HUES64 (cell line): ENCODE data around the gene SPX. TPM values are rescaled to one million over a fixed set of nuclear protein-coding genes. Genes with fewer than 3 reads are reported as not detected.

Experiments used
- H3K27ac ChIP-seq: 2 replicates; pipeline ENCODE4 v1.7.0; 2013; ENCODE audit warnings: low read depth, low read length, inconsistent platforms
- H3K27me3 ChIP-seq: 2 replicates; pipeline ENCODE4 v1.6.1; 2013; ENCODE audit warnings: mild to moderate bottlenecking, low read length; ENCODE audit not compliant: insufficient read depth
- H3K36me3 ChIP-seq: 2 replicates; pipeline ENCODE4 v1.6.1; 2013; ENCODE audit warnings: mild to moderate bottlenecking, low read length; ENCODE audit not compliant: insufficient read depth
- H3K4me1 ChIP-seq: 2 replicates; pipeline ENCODE4 v1.6.1; 2013; ENCODE audit warnings: mild to moderate bottlenecking, low read length, moderate library complexity; ENCODE audit not compliant: insufficient read depth
- H3K4me3 ChIP-seq: 2 replicates; pipeline ENCODE4 v1.5.1; 2013; ENCODE audit warnings: mild to moderate bottlenecking, low read length, moderate library complexity
- H3K9ac ChIP-seq: 2 replicates; pipeline ENCODE4 v1.6.1; 2013; ENCODE audit warnings: mild to moderate bottlenecking, low read depth, low read length
- H3K9me3 ChIP-seq: 2 replicates; pipeline ENCODE4 v1.6.1; 2013; ENCODE audit warnings: low read depth, low read length; ENCODE audit not compliant: insufficient read depth
- WGBS: fragments of 150-250, 120-280 bp; methylation state at CpG from one replicate; pipeline ENCODE4 v1.1.7; 2013; ENCODE audit warnings: missing lambda C conversion rate; 5-methylcytosine and 5-hydroxymethylcytosine counted together
- polyA plus RNA-seq, 2 experiments: library from polyadenylated mRNA; stranded (reverse); fragments of 50-300 nt; gene quantifications; one replicate each; pipeline ENCODE4 v1.2.3, GENCODE V29; 2013

The SPX gene
- 0.70 TPM for polyA plus RNA-seq (2013, experiment 1 of 2)
- 1.8 TPM for polyA plus RNA-seq (2013, experiment 2 of 2)

- 100% methylated on average over 1 of the region's 1 CpG for WGBS
- Histone ChIP-seq H3K4me1 (peaks cover 4% of the 10 kb centered on the region; the same call in 1 of the 2 replicates), H3K4me3 (peak within 1 kb of the TSS; percentile 80), H3K27ac (no peak within 1 kb of the TSS), H3K27me3 (peaks cover 61% of the 10 kb centered on the region), H3K9ac (no peak within 1 kb of the TSS), H3K9me3 (no peaks in the 10 kb centered on the region), H3K36me3 (no peaks in the 10 kb centered on the region)
These were observed at the start of gene SPX for GRCh38 chr12:21526053-21526452. SPX (plus strand) TSS chr12:21526296; CDS start chr12:21526473, 177 bp downstream.

- H3K4me1 ChIP-seq: no peaks in the 10 kb centered on the region
- no peak overlapping the region for H3K9ac ChIP-seq
- no peak overlapping the region for H3K4me3 ChIP-seq
- no peaks in the 10 kb centered on the region for H3K27me3 ChIP-seq
- WGBS: 100% methylated on average over 3 of the region's 3 CpGs
- peaks cover 94% of the 10 kb centered on the region for H3K36me3 ChIP-seq
- no peak overlapping the region for H3K27ac ChIP-seq
- H3K9me3 ChIP-seq: no peaks in the 10 kb centered on the region
These were observed 49.1 kb upstream of the SPX start for GRCh38 chr12:21476949-21477348.

GRCh38 chr12:21478756-21479455, 47.2 kb upstream of the SPX start:
- H3K36me3 ChIP-seq: peaks cover 93% of the 10 kb centered on the region
- no peak overlapping the region for H3K27ac ChIP-seq
- 94% methylated on average over 10 of the region's 10 CpGs for WGBS
- H3K27me3 ChIP-seq: no peaks in the 10 kb centered on the region
- H3K4me3 ChIP-seq: no peak overlapping the region
- no peaks in the 10 kb centered on the region for H3K9me3 ChIP-seq
- H3K9ac ChIP-seq: no peak overlapping the region
- no peaks in the 10 kb centered on the region for H3K4me1 ChIP-seq

- Histone ChIP-seq H3K4me1 (no peaks in the 10 kb centered on the region), H3K9ac (no peak overlapping the region), H3K36me3 (peaks cover 69% of the 10 kb centered on the region), H3K4me3 (no peak overlapping the region), H3K27ac (no peak overlapping the region), H3K9me3 (no peaks in the 10 kb centered on the region), H3K27me3 (no peaks in the 10 kb centered on the region)
- WGBS: 94% methylated on average over 3 of the region's 3 CpGs
These were observed 42.6 kb upstream of the SPX start for GRCh38 chr12:21483531-21483930.

- Histone ChIP-seq H3K27ac (no peak overlapping the region), H3K36me3 (peaks cover 71% of the 10 kb centered on the region), H3K9me3 (no peaks in the 10 kb centered on the region), H3K4me1 (no peaks in the 10 kb centered on the region), H3K9ac (no peak overlapping the region), H3K27me3 (no peaks in the 10 kb centered on the region), H3K4me3 (no peak overlapping the region)
These were observed 40.1 kb upstream of the SPX start for GRCh38 chr12:21485998-21486397.

- Histone ChIP-seq H3K4me3 (no peak overlapping the region), H3K27ac (no peak overlapping the region), H3K36me3 (peaks cover 41% of the 10 kb centered on the region), H3K4me1 (peaks cover 12% of the 10 kb centered on the region; the same call in 1 of the 2 replicates), H3K9ac (no peak overlapping the region), H3K27me3 (no peaks in the 10 kb centered on the region), H3K9me3 (no peaks in the 10 kb centered on the region)
- 66% methylated on average over 2 of the region's 2 CpGs for WGBS
These were observed 26.3 kb upstream of the SPX start for GRCh38 chr12:21499765-21500164.

- H3K9ac ChIP-seq: peak overlapping the region; percentile 75
- H3K27me3 ChIP-seq: no peaks in the 10 kb centered on the region
- WGBS: 26% methylated on average over 4 of the region's 8 CpGs
- H3K4me3 ChIP-seq: peak overlapping the region; percentile 66
- peak overlapping the region; percentile 31; the same call in 1 of the 2 replicates for H3K27ac ChIP-seq
- H3K36me3 ChIP-seq: peaks cover 34% of the 10 kb centered on the region
- no peaks in the 10 kb centered on the region for H3K9me3 ChIP-seq
- peaks cover 12% of the 10 kb centered on the region; the same call in 1 of the 2 replicates for H3K4me1 ChIP-seq
These were observed 25.3 kb upstream of the SPX start for GRCh38 chr12:21500786-21501257.

- peak within 1 kb of the TSS; percentile 66 for H3K4me3 ChIP-seq
- H3K27ac ChIP-seq: peak within 1 kb of the TSS; percentile 78
- no peaks in the 10 kb centered on the region for H3K9me3 ChIP-seq
- WGBS: under 1% methylated on average over 60 of the region's 61 CpGs
- peak within 1 kb of the TSS; percentile 89 for H3K9ac ChIP-seq
- peaks cover 12% of the 10 kb centered on the region; the same call in 1 of the 2 replicates for H3K4me1 ChIP-seq
- peaks cover 27% of the 10 kb centered on the region for H3K36me3 ChIP-seq
- H3K27me3 ChIP-seq: no peaks in the 10 kb centered on the region
These were observed 24.6 kb upstream of the SPX start, which contains the start of the genes GOLT1B and RECQL for GRCh38 chr12:21501258-21502163. GOLT1B (plus strand) TSS chr12:21501789; CDS start chr12:21501924, 135 bp downstream. RECQL (minus strand) TSS chr12:21501635; CDS start chr12:21499570, 2,065 bp downstream.

- Histone ChIP-seq H3K27ac (peak overlapping the region; percentile 78), H3K9ac (peak overlapping the region; percentile 89), H3K4me3 (peak overlapping the region; percentile 66), H3K36me3 (peaks cover 24% of the 10 kb centered on the region), H3K9me3 (no peaks in the 10 kb centered on the region), H3K4me1 (peaks cover 12% of the 10 kb centered on the region; the same call in 1 of the 2 replicates), H3K27me3 (no peaks in the 10 kb centered on the region)
- under 1% methylated on average over 14 of the region's 14 CpGs for WGBS
These were observed 24.0 kb upstream of the SPX start for GRCh38 chr12:21502164-21502496.

- peak overlapping the region; percentile 66 for H3K4me3 ChIP-seq
These were observed 23.2 kb upstream of the SPX start for GRCh38 chr12:21502872-21503271.

GRCh38 chr12:21505888-21506287, 20.2 kb upstream of the SPX start:
- Histone ChIP-seq H3K27me3 (no peaks in the 10 kb centered on the region), H3K36me3 (peaks cover 31% of the 10 kb centered on the region), H3K27ac (no peak overlapping the region), H3K9ac (no peak overlapping the region), H3K4me1 (no peaks in the 10 kb centered on the region), H3K9me3 (no peaks in the 10 kb centered on the region), H3K4me3 (no peak overlapping the region)
- WGBS: no CpG with 5 or more reads among the region's 2 CpGs

More at GRCh38 chr12:21502872-21503271, 23.2 kb upstream of the SPX start:
- WGBS: 88% methylated on average over 1 of the region's 1 CpG
- Histone ChIP-seq H3K4me1 (peaks cover 12% of the 10 kb centered on the region; the same call in 1 of the 2 replicates), H3K9me3 (no peaks in the 10 kb centered on the region), H3K9ac (peak overlapping the region; percentile 89; the same call in 1 of the 2 replicates), H3K36me3 (peaks cover 21% of the 10 kb centered on the region), H3K27ac (no peak overlapping the region), H3K27me3 (no peaks in the 10 kb centered on the region)
